Hematopoietic multipotent progenitor cell treated with erythropoietin and hydrocortisone succinate and interleukin-3 and kit ligand, for 17 days (in vitro differentiated cells): ENCODE results near the gene NELFA.

ENCODE experiments used
- DNase-seq: peaks from one replicate; pipeline ENCODE4 v3.0.0-alpha.2; 2015; ENCODE audit warnings: low spot score

NELFA gene

DNA sequence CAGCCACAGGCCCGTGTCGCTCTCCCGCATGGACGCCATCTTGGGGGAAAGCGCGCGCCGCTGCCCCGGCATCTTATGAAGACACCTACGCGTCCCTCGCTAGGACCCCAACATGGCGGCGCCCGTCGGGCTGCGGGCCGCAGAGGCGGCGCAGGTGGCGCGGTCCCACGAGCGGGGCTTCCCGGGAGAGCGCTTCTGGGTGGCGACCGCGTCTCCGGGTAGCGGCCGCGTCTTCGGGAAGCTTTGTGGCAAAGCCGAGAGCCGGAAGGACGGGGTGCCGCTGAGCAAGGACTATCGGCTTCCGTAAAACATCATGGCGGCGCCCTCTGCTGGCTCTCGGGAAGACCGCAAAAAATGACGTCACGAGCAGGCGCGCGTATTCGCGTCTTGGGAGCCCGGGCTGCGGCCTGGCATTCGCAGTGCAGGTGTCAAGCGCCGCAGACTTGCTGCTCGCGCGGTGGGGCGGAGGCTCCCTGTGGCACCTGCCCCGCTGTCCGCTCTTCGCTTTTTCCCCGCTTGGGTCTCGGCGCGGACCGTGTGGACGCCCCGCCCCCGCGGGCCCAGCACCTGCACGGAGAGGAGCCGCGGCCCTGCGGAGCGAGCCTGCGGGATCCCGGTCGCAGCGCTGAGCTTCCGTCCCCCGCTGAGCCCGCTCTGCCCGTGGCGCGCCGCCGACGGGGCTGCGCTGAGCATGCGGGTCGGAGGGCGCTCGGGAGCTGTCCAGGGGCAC, at the start of gene NELFA:
Gene NELFA, minus strand, starts transcription at position 54 of the 730 bp plus-strand sequence. Its CDS starts 15 bp downstream, at position 39.
- peak; percentile 98 for DNase-seq

DNA sequence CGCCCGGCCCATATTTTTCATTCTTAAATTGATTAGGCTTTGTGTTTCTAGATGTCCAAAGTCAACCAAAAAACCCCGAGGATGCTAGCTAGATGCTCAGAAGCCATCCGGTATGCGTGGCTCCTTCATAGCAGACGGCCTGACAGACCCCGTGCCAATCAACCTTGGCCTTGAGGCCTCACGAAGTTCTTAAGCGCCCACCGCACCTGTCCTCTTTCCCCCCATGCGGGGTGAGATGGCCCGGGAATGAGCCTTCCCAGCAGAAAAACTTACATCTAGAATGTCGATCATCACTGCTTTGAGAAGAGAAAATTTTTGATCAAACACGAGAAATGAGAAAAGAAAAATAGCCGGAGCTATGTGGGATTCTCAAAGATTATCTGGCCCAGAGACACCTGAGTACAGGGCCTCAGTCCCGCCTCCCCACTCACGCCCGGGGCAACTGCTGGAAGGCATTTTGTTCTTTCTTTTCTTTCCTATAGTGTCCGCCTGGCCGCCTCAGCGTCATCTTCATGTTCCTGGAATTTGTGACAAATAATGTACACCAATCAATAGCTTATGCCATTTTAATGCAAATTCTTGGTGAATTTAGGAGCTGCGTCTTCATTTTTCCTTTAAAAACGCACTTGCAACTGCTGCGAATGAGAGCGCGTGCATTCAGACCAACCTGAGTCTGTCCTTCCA, 48.8 kb upstream of the NELFA start:
- no peak for DNase-seq

DNA sequence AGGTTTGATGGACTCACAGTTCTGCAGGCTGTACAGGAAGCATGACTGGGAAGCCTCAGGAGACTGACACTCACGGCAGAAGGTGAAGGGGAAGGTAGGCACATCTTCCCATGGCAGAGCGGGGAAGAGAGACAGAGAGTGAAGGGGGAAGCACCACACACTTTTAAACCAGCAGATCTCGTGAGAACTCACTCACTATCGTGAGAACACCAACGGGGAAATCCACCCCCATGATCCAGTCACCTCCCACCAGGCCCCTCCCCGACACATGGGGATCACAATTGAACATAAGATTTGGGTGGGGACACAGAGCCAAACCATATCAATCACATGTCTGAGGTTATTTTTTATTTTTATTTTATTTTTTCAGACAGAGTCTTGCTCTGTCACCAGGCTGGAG, 45.4 kb upstream of the NELFA start:
- no peak for DNase-seq

DNA sequence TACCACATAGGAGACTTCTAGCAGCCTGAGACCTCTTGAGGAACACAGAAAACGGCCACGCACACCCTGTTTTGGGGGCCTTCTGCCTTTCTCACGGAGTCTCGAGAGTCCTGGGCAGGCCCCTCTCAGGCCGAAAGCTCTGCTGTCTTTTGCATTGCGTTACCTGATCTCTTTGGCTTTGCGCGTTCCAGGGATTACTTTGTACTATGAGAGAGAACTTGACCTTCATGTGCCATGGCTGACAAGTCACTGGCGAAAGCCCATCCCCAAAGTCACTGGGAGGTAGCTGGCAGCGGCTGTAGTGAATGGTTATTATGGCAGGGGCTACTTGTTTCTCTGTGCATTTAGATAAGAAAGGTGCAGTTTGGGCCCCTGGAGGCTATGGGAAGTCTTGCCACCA, 42.3 kb upstream of the NELFA start:
- DNase-seq = no peak

DNA sequence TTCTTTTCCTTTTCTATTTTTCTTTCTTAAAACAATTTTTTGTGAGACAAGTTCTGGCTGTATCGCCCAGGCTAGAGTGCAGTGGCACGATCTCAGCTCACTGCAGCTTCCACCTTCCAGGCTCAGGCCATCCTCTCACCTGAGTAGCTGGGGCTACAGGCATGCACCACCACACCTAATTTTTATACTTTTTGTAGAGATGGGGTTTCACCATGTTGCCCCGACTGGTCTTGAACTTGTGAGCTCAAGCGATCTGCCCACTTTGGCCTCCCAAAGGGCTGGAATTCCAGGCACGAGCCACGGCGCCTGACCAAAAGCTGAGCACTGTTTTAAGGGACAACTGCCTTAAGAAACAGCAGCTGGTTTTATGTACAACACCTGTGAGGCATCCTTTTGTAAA, 41.0 kb upstream of the NELFA start:
- no peak for DNase-seq

DNA sequence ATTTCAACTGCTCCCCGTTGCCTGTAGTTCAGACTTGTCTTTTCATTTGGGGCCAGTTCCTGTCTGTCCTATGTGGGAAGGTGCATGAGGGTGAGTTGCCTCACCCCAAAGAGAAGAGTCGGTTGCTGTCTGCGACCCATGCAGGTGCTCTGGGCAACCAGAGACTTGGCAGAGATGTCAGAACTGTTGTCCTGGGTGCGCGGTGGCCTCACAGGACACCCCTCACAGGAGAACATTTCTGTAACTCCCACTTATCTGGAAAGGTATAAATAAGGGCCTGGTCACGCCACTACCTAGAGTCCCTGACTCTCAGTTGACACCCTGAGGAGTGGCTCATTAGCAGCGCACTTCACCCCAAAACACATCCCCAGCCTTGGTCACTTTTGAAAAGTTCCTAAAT, 40.6 kb upstream of the NELFA start:
- DNase-seq = no peak

DNA sequence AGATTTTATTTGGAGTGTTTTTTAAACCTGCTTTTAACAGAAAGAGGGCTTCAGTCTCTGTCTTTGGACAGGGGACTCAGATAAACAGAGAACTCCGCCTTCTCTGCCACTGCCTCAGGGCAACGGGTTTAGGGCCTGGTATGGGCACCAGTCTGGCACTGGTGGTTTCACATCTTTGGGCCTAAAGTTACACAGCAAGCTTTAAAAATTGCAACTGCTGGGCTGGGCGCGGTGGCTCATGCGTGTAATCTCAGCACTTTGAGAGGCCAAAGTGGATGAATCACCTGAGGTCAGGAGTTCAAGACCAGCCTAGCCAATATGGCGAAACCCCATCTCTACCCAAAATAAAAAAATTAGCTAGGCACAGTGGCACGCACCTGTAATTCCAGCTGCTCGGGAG, 40.1 kb upstream of the NELFA start:
- no peak for DNase-seq

DNA sequence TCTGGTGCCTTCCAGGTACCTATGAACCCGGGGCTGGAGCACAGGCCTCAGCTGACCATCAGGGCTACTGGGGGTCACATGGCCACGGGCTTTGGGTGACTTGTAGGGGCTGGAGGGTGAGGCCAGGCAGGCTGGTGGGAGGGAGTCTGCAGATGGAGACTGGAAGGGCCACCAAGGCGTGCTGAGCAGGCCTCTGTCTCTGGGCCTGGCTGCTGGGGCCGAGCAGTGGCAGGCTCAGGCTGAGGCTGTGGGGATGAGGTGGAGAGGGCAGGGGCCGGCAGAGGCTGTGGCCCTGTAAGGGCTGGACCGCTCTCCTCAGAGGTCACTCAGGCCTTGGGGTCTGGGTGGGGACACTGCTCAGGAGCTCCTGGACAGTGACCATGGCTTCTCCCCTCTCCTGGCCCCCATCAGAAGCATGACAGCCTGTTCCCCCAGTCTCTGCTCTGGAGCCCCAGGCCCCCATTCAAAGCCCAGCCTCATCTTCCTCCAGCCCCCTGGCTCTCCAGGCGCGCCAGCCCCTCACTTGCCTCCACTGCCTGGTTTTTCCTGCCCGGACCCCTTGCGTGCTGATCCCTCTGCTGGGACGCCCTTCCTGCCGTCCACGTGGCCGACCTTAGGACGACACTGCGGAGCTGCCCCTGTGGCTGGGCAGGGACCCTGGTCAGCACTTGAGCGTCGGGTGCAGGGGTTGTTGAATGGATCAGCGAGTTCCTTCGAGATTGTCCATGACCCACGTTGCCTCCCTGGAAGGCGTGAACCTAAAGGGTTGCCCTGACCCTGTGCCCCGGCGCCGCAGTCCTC, 39.2 kb upstream of the NELFA start:
- no peak for DNase-seq

DNA sequence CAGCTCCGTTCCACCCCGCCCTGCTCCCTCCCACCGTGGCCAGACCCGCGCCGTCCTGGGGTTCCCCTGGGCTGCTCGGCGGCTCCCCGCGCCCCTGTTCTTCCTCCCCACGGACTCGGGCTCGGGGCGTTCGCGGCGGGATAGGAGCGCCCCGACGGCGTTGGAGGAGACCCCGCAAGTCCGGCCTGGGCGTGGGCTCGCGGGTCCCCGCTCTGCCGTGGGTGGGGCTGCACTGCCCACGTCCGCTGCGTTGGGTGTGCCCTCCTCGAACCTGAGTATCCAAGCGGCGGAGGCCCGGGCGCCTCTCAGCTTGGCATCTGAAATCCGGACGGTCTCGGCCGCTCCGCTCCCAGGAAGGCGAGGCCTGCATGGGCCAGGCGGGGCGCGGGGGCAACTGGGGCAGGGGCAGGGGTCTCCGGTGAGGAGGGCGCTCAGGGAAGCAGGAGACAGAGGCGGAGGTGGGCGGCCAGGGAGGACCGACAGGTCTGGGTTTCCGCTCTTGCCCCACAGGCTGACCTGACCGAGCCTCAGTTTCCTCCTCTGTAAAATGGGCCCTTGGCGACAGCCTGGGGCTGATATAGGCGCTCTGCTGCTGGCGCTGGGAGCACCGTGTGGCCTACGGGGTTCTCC, 38.4 kb upstream of the NELFA start:
- no peak for DNase-seq

DNA sequence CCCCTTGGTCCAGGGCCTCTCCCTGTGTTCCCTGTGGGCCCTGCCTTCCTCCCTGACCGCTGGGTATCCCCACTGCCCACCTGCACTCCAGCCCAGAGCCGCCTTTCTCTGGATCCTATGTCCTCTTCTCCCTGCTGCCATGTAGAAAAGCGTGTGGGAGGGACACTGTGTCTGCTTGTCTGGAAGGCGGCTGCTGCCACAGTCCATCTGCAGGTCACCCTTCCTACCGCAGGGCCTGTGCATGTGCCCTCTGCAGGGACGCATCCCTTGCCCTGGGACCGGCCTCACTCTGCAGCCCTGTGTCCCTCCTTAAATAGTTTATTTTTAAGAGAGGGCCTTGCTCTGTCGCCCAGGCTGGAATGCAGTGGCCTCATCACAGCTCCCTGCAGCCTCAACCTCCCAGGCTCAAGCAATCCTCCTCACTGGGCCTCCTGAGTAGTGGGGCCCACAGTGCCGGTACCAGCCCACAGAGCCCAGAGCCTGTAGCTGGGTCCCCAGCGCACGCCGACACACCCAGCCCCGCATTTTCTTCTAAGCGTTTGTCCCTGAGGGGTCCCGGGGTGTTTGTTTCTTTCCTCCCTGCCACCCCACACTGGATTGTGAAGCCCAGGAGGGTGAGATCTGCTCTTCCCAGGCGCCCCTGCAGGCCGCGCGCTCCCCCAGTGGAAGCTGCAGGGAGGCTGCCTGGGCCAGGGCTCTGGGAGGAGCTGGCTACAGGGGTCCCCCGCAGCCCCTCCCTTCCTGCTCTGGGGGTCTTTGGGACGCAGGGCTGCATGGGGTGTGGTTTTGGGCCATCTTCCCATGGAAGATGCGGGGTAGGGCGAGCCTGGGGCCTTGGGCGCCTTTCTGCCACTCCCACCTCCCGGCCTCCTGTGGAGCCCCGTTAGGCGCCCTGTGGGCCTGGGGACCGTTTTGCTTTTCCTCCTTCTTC, 37.5 kb upstream of the NELFA start:
- DNase-seq = no peak

DNA sequence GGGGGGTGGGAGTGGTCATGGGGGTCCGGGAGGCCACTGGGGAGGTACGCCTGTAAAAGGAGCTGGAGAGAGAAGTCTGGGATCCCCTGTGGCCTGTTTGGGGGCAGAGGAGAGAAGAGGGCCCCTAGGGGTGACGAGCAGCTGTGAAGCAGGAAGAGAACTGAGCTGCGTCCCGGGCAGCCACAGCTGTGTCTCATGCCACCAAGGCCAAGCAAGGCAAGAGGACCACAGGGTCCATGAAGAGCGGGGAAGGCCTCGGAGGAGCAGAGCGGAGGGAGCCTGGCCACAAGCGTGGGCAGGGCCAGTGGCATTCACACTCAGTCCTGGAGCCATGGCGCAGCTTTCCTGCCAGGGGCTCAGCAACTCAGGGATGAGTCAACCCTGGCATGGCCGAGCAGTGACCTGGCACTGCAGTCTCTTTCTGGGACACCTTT, 36.8 kb upstream of the NELFA start:
- DNase-seq = no peak

DNA sequence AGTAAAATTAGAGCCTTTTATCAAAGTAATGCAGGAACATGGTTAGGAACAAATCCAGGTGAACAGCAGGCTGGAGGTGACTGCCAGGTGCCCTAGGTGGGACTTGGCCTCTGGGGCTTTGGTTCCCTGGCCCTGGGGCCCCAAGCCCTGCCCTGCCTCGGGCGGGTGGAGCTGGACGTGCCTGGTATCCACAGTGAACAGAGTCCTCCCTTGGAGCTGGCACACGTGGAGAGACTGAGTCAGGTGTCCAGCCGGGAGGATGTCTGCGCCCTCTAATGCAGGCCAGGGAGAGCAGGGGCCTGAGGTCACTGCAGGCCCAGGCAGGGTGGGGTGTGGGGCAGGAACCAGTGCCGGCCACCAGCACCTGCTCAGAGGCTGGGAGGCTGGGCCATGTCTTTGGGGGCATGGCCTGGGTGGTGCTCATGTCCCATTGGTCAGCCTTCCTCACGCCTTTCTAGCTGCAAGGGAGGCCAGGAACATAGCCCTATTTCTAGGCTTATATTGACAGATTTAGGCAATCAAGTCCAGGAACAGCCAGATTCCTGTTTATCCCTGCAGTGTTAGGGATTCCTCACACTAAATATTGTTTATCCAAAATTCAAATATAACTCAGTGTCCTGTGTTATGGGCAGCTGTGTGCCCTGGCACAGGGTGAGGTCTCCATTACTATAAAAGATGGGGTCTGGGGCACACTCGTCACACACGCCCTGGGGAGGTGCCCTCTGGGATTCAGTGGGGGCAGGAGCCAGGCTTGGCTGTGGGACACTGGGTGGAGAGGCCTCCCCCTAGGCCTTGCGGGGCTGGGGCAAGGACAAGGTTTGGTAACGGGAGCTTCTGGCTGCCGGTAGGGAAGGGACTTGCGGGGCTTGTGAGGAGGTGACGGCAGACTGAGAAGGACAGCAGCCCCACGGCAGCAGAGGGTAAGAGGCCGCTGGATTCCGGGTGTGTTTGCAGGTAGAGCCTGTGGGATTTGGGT, 36.1 kb upstream of the NELFA start:
- DNase-seq = no peak

DNA sequence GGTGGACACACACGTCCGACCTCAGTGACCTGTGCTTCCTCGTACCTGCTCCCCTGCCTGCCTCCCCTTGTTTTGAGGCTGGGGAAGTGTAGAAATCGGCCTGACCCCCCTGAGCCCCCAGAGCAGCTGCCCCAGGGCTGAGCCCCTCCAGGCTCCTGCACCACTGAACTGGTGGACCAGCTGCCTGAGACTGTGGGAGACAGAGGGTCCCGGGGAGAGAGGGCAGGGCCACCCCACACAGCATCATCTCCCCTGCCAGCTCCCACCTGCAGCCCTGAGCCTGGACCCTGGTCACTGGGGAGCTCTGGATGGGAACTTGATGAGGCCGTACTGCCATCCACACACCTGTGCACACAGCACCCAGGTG, 35.3 kb upstream of the NELFA start:
- no peak for DNase-seq

DNA sequence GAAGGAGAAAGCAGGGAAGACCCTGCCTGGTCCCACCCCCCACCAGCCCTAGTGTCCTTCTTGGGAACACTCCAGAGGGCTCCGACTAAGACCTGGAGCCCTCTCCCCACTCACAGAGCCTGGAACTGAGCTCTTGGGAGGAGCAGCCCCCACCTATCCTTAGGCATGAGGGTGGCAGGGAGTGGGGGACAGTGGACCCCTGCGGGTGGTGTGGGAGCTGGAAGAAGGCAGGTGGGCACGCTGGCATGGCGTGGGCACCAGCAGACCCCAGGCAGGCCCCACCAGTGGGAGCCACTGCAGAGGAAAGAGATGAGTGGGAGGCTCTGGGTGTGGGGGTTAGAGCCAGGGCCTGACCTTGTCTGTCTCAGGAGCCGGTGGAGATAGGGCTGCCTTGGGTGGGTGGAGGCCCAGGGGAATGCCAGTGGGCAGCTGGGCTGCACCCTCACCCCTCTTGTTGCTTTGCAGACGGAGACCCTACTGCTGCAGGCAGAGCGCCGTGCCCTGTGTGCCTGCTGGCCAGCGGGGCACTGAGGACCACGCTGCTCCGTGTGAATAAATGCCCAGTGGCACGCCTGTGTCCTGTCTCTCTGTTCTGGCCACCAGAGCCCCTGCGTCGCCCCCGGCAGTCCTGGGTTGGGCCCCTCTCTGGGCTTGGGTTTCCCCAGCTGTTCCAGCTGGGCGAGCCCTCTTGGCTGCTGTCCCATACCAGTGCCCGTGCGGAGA, 34.8 kb upstream of the NELFA start:
- DNase-seq = no peak

DNA sequence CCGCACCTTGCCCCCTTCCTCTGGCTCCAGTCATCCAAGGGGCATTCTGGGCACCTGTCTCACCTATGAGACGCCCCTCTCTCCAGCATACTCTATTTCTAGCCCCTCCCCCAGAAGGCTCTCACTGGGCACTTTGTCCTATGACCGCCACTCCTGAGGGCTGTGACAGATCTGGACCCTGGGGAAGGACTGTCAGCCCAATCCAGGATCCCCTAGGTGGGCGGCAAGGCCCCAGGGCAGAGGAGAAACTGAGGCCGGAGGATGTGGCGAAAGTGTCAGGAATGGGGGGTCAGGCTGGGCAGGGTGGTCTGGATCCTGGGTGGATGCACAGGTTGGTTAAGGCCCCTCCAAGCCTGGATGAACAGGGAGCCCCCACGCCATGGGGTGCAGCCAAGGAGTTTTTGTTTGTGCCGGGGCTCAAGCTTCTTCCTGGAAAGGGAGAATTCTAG, 34.2 kb upstream of the NELFA start:
- no peak for DNase-seq

DNA sequence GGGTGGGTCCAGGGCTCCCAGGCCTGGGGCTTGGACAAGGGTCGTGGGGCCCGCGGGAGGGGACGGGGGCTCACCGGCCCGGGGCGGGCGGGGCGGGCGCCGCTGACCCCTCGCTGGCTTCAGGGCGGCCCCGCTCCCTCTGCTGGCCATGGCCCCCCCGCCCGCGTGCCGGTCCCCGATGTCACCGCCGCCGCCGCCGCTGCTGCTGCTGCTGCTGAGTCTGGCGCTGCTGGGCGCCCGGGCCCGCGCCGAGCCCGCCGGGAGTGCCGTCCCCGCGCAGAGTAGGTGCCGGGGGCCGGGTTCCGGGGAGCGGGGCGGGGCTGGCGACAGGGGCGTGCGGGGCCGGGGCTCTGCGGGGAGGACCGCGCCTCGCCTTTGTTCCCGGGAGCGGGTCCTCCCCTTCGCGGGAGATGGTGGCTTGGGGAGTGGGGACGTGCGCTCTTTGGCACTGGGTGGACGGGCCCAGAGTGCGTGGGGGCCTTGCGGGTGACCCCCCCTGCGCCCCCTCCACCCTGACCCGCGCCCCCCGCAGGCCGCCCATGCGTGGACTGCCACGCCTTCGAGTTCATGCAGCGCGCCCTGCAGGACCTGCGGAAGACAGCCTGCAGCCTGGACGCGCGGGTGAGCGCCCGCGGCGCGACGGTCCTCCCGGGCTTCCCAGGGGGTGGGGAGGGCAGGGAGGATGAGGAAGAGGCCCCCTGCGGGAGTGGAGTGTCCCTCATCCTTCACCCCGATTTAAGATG, 33.6 kb upstream of the NELFA start:
- DNase-seq = no peak

DNA sequence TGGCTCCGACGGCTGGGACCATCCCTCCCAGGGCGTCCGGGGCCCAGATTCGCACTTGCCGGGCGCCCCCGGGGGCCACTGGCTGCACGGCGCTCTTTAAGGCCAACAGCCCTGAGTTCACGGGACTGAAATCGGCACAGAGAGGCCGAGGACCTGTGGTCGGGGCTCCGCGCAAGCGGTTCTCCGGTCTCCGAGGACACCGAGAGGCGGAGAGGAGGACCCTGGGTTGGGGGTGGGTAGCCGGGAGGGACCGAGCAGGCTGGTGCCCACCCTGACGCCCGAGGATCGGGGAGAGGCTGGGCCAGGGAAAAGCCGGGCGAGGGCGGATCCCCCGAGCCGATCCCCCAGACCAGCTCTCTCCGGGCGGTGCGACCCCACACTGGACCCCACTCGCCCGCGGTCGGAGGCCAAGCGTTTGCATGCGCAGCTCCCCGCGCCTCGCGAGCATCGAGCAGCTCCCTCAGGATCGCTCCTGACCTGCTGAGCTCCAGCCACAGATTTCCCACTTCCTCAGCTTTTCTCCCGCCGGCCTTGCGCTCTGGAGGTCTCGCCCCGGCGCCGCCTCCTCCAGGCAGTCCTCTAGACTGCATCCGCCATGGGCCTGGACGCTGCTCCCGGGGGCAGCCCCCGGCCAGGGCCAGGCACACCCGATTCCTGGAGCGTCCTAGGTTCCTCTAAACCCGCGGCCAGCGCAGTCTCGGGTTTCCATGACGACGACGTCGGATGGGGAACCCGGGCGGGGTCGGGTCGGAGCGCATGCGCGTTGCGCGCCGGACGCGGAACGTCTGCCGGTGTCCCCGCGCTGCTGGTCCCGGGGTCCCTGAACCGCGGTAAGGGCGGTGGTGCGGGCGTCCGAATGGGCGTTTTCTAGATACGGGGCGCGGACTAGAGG, 32.7 kb upstream of the NELFA start:
- no peak for DNase-seq
